SK-N-MC (cell line): ENCODE data around the gene MIP.
"Not testable (repeated sequence)": the region's sequence is repeated elsewhere in the genome, so short reads cannot be mapped to it uniquely, and the experiment has no call there.

Experiments used
- DNase-seq: peaks from one replicate; pipeline ENCODE4 v3.0.0-alpha.2; 2011; ENCODE audit warnings: low read depth, low spot score
- H3K27ac ChIP-seq: fragments of 200-600 bp; sonication (generic); 2 replicates; pipeline ENCODE4 v1.5.1; 2016; ENCODE audit warnings: mixed run types
- H3K36me3 ChIP-seq: fragments of 200-600 bp; sonication (generic); 2 replicates; pipeline ENCODE4 v1.6.1; 2017; ENCODE audit warnings: antibody characterized with exemption, low read length, mixed read lengths; ENCODE audit not compliant: insufficient read depth
- H3K4me3 ChIP-seq: fragments of 200-600 bp; sonication (generic); 2 replicates; pipeline ENCODE4 v1.5.1; 2016
- H3K9ac ChIP-seq: fragments of 200-600 bp; sonication (generic); 2 replicates; pipeline ENCODE4 v1.8.0; 2017; ENCODE audit warnings: mixed run types, mixed read lengths; ENCODE audit not compliant: insufficient read length
- H3K9me3 ChIP-seq: fragments of 200-600 bp; sonication (generic); 2 replicates; pipeline ENCODE4 v1.6.1; 2017; ENCODE audit warnings: low read depth, mild to moderate bottlenecking, antibody characterized with exemption, low read length, moderate library complexity, mixed read lengths
- EZH2 ChIP-seq: fragments of 200-600 bp; sonication (generic); IDR thresholded peaks from one replicate; pipeline ENCODE4 v1.6.1; 2017; ENCODE audit warnings: antibody characterized with exemption
- FOXP2 ChIP-seq: optimal IDR thresholded peaks from 2 replicates; pipeline ENCODE3; 2011; ENCODE audit warnings: mild to moderate bottlenecking, moderate library complexity; ENCODE audit not compliant: insufficient read depth; ENCODE audit errors: extremely low read length, control extremely low read depth
- POLR2AphosphoS5 ChIP-seq: IDR thresholded peaks from 2 replicates; pipeline ENCODE4 v1.6.1; 2012; ENCODE audit warnings: mild to moderate bottlenecking, low read depth, low read length, borderline replicate concordance

Gene MIP

GRCh38 chr12:56454557-56454956, at the start of gene MIP:
Gene MIP (minus strand): TSS chr12:56454657. CDS start chr12:56454613, 44 bp downstream.
- no peak within 1 kb of the TSS for H3K4me3 ChIP-seq
- no peak within 1 kb of the TSS for H3K27ac ChIP-seq
- DNase-seq = no peak
- H3K9ac ChIP-seq = no peak within 1 kb of the TSS
- TF ChIP-seq EZH2 (no peak), POLR2AphosphoS5 (no peak), FOXP2 (no peak)
- no peaks in the 10 kb centered on the region for H3K9me3 ChIP-seq
- no peaks in the 10 kb centered on the region for H3K36me3 ChIP-seq

GRCh38 chr12:56499879-56500278, 45.4 kb upstream of the MIP start:
- not testable (repeated sequence) for H3K9me3 ChIP-seq, H3K9ac ChIP-seq, H3K36me3 ChIP-seq, H3K4me3 ChIP-seq, DNase-seq, H3K27ac ChIP-seq

- not testable (repeated sequence) for H3K9ac ChIP-seq, H3K4me3 ChIP-seq, H3K27ac ChIP-seq, H3K36me3 ChIP-seq, H3K9me3 ChIP-seq, DNase-seq
Measured at GRCh38 chr12:56499452-56499851, 45.0 kb upstream of the MIP start.

GRCh38 chr12:56498126-56498902, 43.9 kb upstream of the MIP start:
- H3K4me3 ChIP-seq, H3K9ac ChIP-seq, H3K27ac ChIP-seq, H3K9me3 ChIP-seq, DNase-seq, H3K36me3 ChIP-seq: not testable (repeated sequence)

GRCh38 chr12:56496704-56497103, 42.2 kb upstream of the MIP start:
- not testable (repeated sequence) for DNase-seq, H3K4me3 ChIP-seq, H3K27ac ChIP-seq, H3K9me3 ChIP-seq, H3K36me3 ChIP-seq, H3K9ac ChIP-seq

GRCh38 chr12:56494481-56494880, 40.0 kb upstream of the MIP start:
- H3K9ac ChIP-seq, H3K27ac ChIP-seq, DNase-seq, H3K36me3 ChIP-seq, H3K9me3 ChIP-seq, H3K4me3 ChIP-seq: not testable (repeated sequence)

GRCh38 chr12:56494106-56494415, 39.6 kb upstream of the MIP start:
- not testable (repeated sequence) for DNase-seq, H3K9me3 ChIP-seq, H3K9ac ChIP-seq, H3K36me3 ChIP-seq, H3K27ac ChIP-seq, H3K4me3 ChIP-seq

GRCh38 chr12:56493409-56494105, 39.1 kb upstream of the MIP start:
- H3K36me3 ChIP-seq, H3K9me3 ChIP-seq, H3K9ac ChIP-seq, DNase-seq, H3K4me3 ChIP-seq, H3K27ac ChIP-seq: not testable (repeated sequence)

- Histone ChIP-seq H3K9ac (no peak overlapping the region), H3K9me3 (no peaks in the 10 kb centered on the region), H3K36me3 (no peaks in the 10 kb centered on the region), H3K4me3 (no peak overlapping the region), H3K27ac (no peak overlapping the region)
- TF ChIP-seq EZH2 (no peak), POLR2AphosphoS5 (no peak), FOXP2 (no peak)
- DNase-seq = no peak
Measured at GRCh38 chr12:56490360-56490759, 35.9 kb upstream of the MIP start.
